GM23248 (cell line): ENCODE data around the gene ATP10A.

Source experiments
- EZH2 ChIP-seq: fragments of 200-600 bp; sonication (generic); IDR thresholded peaks from 2 replicates; pipeline ENCODE4 v1.6.1; 2018; ENCODE audit warnings: antibody characterized with exemption, mild to moderate bottlenecking; ENCODE audit not compliant: insufficient read depth, poor library complexity, severe bottlenecking
- EZH2phosphoT487 ChIP-seq: fragments of 200-600 bp; sonication (generic); IDR thresholded peaks from 2 replicates; pipeline ENCODE4 v1.6.1; 2018; ENCODE audit warnings: antibody characterized with exemption, moderate library complexity, mild to moderate bottlenecking, low read depth; ENCODE audit not compliant: insufficient read depth

- TF ChIP-seq EZH2 (no peak), EZH2phosphoT487 (no peak)
Measured at GRCh38 chr15:25887870-25888269, 24.7 kb upstream of the ATP10A start.
